ENCODE results near the gene OCIAD1. TPM values are rescaled to one million over a fixed set of nuclear protein-coding genes. Genes with fewer than 3 reads are reported as not detected.
"Not testable (repeated sequence)": the region's sequence is repeated elsewhere in the genome, so short reads cannot be mapped to it uniquely, and the experiment has no call there.

OCIAD1 gene
- polyA plus RNA-seq, 3 donors = 112 to 145 (median 139) TPM

DNA sequence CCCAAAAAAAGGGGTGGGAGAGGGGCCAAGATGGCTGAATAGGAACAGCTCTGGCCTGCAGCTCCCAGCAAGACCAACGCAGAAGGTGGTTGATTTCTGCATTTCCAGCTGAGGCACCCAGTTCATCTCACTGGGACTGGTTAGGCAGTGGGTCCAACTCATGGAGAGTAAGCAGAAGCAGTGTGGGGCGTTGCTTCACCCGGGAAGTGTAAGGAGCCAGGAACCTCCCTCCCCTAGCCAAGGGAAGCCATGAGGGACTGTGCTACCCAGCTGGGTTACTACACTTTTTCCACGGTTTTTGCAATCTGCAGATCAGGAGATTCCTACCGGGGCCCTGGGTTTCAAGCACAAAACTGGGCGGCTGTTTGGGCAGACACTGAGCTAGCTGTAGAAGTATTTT is 13.9 kb upstream of the OCIAD1 start:
- H3K27me3 ChIP-seq (ENCODE audit: control insufficient read depth in 2 of 2, insufficient read depth in 2 of 2, low read length in 2 of 2) = no peaks in the 10 kb centered on the region
- H3K79me2 ChIP-seq (ENCODE audit: insufficient read depth, low read length) = no peaks in the 10 kb centered on the region
- H4K20me1 ChIP-seq (ENCODE audit: insufficient read depth, low read length) = no peaks in the 10 kb centered on the region
- no peak overlapping the region for H3K4me3 Mint-ChIP-seq
- intact Hi-C loops (cut with micrococcal nuclease) = no loop called here
- H3K9me3 ChIP-seq (replicated peaks in 1 of 2; ENCODE audit: control insufficient read depth in 1 of 2, insufficient read depth in 1 of 2, low read length in 2 of 2) = no peaks in the 10 kb centered on the region
- H3K27me3 Mint-ChIP-seq (ENCODE audit: low read depth in 3 of 3) = peaks cover 0 to 2% (median 1%) of the 10 kb centered on the region in 3 donors
- peaks cover 0 to 8% (median 5%) of the 10 kb centered on the region in 7 donors for H3K9me3 Mint-ChIP-seq
- H3K36me3 ChIP-seq (replicated peaks in 1 of 2; ENCODE audit: control insufficient read depth in 1 of 2, insufficient read depth in 2 of 2, low read length in 2 of 2) = no peaks in the 10 kb centered on the region
- no peak overlapping the region for H3K9ac ChIP-seq (ENCODE audit: insufficient read depth, low read length, poor library complexity, severe bottlenecking)
- WGBS (ENCODE audit: insufficient coverage) = no CpG with 5 or more reads among the region's 6 CpGs
- H3K4me1 Mint-ChIP-seq = peaks cover 18% of the 10 kb centered on the region
- no peak for TF ChIP-seq CTCF (IDR thresholded peaks at IDR 0.05)
- no peak for DNase-seq
- H3K27ac ChIP-seq (ENCODE audit: low read depth in 1 of 2, low read length in 2 of 2) = no peak overlapping the region
- H3K4me2 ChIP-seq (replicated peaks; ENCODE audit: extremely low read depth, low read length, poor library complexity, severe bottlenecking) = no peak overlapping the region
- no peak overlapping the region for H3K27ac Mint-ChIP-seq
- no peaks in the 10 kb centered on the region for H3K36me3 Mint-ChIP-seq
- H2AFZ ChIP-seq (ENCODE audit: insufficient read depth, low read depth, low read length, poor library complexity, severe bottlenecking) = no peak overlapping the region
- peaks cover 0 to 4% of the 10 kb centered on the region in 2 donors for H3K4me1 ChIP-seq (ENCODE audit: control insufficient read depth in 1 of 2, insufficient read depth in 2 of 2, low read length in 2 of 2)
- no peak overlapping the region for H3K4me3 ChIP-seq (replicated peaks in 1 of 3; ENCODE audit: low read depth in 2 of 3, low read length in 3 of 3)

- H3K4me3 ChIP-seq (replicated peaks in 1 of 3; ENCODE audit: low read depth in 2 of 3, low read length in 3 of 3); H3K36me3 Mint-ChIP-seq; H3K27me3 ChIP-seq (ENCODE audit: control insufficient read depth in 2 of 2, insufficient read depth in 2 of 2, low read length in 2 of 2); H3K36me3 ChIP-seq (replicated peaks in 1 of 2; ENCODE audit: control insufficient read depth in 1 of 2, insufficient read depth in 2 of 2, low read length in 2 of 2); H3K27ac ChIP-seq (ENCODE audit: low read depth in 1 of 2, low read length in 2 of 2); intact Hi-C loops (cut with micrococcal nuclease); DNase-seq; H3K27ac Mint-ChIP-seq; H3K9ac ChIP-seq (ENCODE audit: insufficient read depth, low read length, poor library complexity, severe bottlenecking); H3K27me3 Mint-ChIP-seq (ENCODE audit: low read depth in 3 of 3); H2AFZ ChIP-seq (ENCODE audit: insufficient read depth, low read depth, low read length, poor library complexity, severe bottlenecking); H3K4me1 Mint-ChIP-seq; H3K4me2 ChIP-seq (replicated peaks; ENCODE audit: extremely low read depth, low read length, poor library complexity, severe bottlenecking); H3K9me3 ChIP-seq (replicated peaks in 1 of 2; ENCODE audit: control insufficient read depth in 1 of 2, insufficient read depth in 1 of 2, low read length in 2 of 2); H3K4me3 Mint-ChIP-seq; H3K79me2 ChIP-seq (ENCODE audit: insufficient read depth, low read length); H4K20me1 ChIP-seq (ENCODE audit: insufficient read depth, low read length); H3K4me1 ChIP-seq (ENCODE audit: control insufficient read depth in 1 of 2, insufficient read depth in 2 of 2, low read length in 2 of 2): not testable (repeated sequence)
- WGBS (ENCODE audit: insufficient coverage) = no CpG with 5 or more reads among the region's 2 CpGs
- H3K9me3 Mint-ChIP-seq = peaks cover 0 to 10% (median 6%) of the 10 kb centered on the region in 7 donors
Measured at GRCh38 chr4:48821431-48821830, 9.5 kb upstream of the OCIAD1 start.
